HepG2 (cell line): ENCODE data around the gene ANXA3. TPM values are rescaled to one million over a fixed set of nuclear protein-coding genes. Genes with fewer than 3 reads are reported as not detected.

ENCODE experiments used
- ATAC-seq: fragments of 200-7000 bp; cut with Tn5 transposase; 3 replicates; pipeline ENCODE4 v1.9.1; 2020; ENCODE audit warnings: mild to moderate bottlenecking, moderate library complexity
- BruUV-seq: library from RNA; stranded (reverse); fragments of 400-500 nt; replicated peaks from 2 replicates; lab custom pipeline; 2021; lab: Mats Ljungman, UMichigan
- CTCF ChIA-PET: fragments of 300-600 bp; formaldehyde crosslinking; extraction: SDS; loops from one replicate; lab custom pipeline; 2021; ENCODE audit warnings: low total read pairs, inconsistent platforms, low intra/inter-chr PET ratio; lab: Yijun Ruan, JAX
- POLR2A ChIA-PET: fragments of 350-600 bp; sonication (Branson Sonifier 250); formaldehyde crosslinking; loops from one replicate; lab custom pipeline; 2020; ENCODE audit warnings: antibody characterized with exemption, inconsistent platforms; lab: Yijun Ruan, JAX
- DNase-seq: peaks from one replicate; pipeline ENCODE4 v3.0.0-alpha.2; 2015; ENCODE audit warnings: low spot score
- FAIRE-seq: peaks from 3 replicates; lab custom pipeline; 2011; peaks lifted over from hg19 to GRCh38; lab: Jason Lieb, UNC
- H2AFZ ChIP-seq: one replicate; pipeline ENCODE4 v1.6.1; 2011; ENCODE audit warnings: low read length, inconsistent platforms
- H3K27ac ChIP-seq: fragments of 300-600 bp; 3 replicates; pipeline ENCODE4 v1.8.0; 2011; ENCODE audit warnings: mixed run types, mild to moderate bottlenecking, mixed read lengths, low read length, inconsistent platforms; ENCODE audit not compliant: insufficient read depth; ENCODE audit errors: extremely low read length
- H3K27me3 ChIP-seq, 2 experiments: fragments of 200-600 bp in 1 of 2; 2 replicates in 1 of 2; 3 replicates in 1 of 2; pipeline versions ENCODE4 v1.6.0 to v1.8.0; 2011; ENCODE audit warnings: low read length in 2 of 2, mild to moderate bottlenecking in 2 of 2, moderate library complexity in 2 of 2, inconsistent platforms in 1 of 2; ENCODE audit not compliant: insufficient read depth in 2 of 2, control insufficient read depth in 1 of 2
- H3K36me3 ChIP-seq, 2 experiments: fragments of 200-600 bp in 1 of 2; replicated peaks in 1 of 2; 2 replicates in 1 of 2; 3 replicates in 1 of 2; pipeline versions ENCODE4 v1.5.1 to v1.8.0; 2011; ENCODE audit warnings: low read length in 2 of 2, inconsistent platforms in 1 of 2; ENCODE audit not compliant: insufficient read depth in 2 of 2, control insufficient read depth in 1 of 2
- H3K4me1 ChIP-seq: 2 replicates; pipeline ENCODE4 v1.5.1; 2012; ENCODE audit warnings: low read length, inconsistent platforms; ENCODE audit not compliant: insufficient read depth
- H3K4me2 ChIP-seq: 2 replicates; pipeline ENCODE4 v1.6.0; 2011; ENCODE audit warnings: low read depth, low read length, inconsistent platforms
- H3K4me3 ChIP-seq, 3 experiments: fragments of 200-600 bp in 1 of 3; sonication (generic), shearing (Covaris generic) in 1 of 3; replicated peaks in 1 of 3; 2 replicates each; pipeline ENCODE4 v1.5.1; 2011 to 2016; ENCODE audit warnings: low read length in 3 of 3, inconsistent platforms in 2 of 3, low read depth in 2 of 3, mild to moderate bottlenecking in 2 of 3, control low read depth in 1 of 3, mixed read lengths in 1 of 3; ENCODE audit not compliant: insufficient read depth in 1 of 3
- H3K79me2 ChIP-seq: one replicate; pipeline ENCODE4 v1.6.1; 2011; ENCODE audit warnings: low read length, inconsistent platforms; ENCODE audit not compliant: insufficient read depth
- H3K9ac ChIP-seq: 2 replicates; pipeline ENCODE4 v1.6.0; 2011; ENCODE audit warnings: mild to moderate bottlenecking, low read depth, low read length, inconsistent platforms; ENCODE audit not compliant: insufficient read depth
- H3K9me3 ChIP-seq: 2 replicates; pipeline ENCODE4 v1.5.1; 2012; ENCODE audit warnings: mild to moderate bottlenecking, low read length
- H4K20me1 ChIP-seq: 2 replicates; pipeline ENCODE4 v1.6.0; 2011; ENCODE audit warnings: inconsistent platforms, mild to moderate bottlenecking, low read length, moderate library complexity; ENCODE audit not compliant: insufficient read depth
- CERS6 ChIP-seq: sonication (generic); formaldehyde crosslinking; IDR thresholded peaks from 2 replicates; pipeline ENCODE4 v1.5.0; 2020; ENCODE audit warnings: missing genetic modification reagents
- CREBL2 ChIP-seq: sonication (generic); formaldehyde crosslinking; IDR thresholded peaks from 2 replicates; pipeline ENCODE4 v1.8.1; 2023; ENCODE audit warnings: missing genetic modification reagents, mild to moderate bottlenecking, borderline replicate concordance
- EZH2 ChIP-seq: conservative IDR thresholded peaks from 2 replicates; pipeline ENCODE4 v1.6.1; 2012; ENCODE audit warnings: mild to moderate bottlenecking, low read depth, low read length, moderate library complexity
- FOXC1 ChIP-seq: sonication (generic); formaldehyde crosslinking; IDR thresholded peaks from 2 replicates; pipeline ENCODE4 v1.8.0; 2022; ENCODE audit warnings: mild to moderate bottlenecking, missing genetic modification reagents, borderline replicate concordance
- HHEX ChIP-seq: IDR thresholded peaks from 2 replicates; pipeline ENCODE4 v1.6.1; 2016; ENCODE audit warnings: control low read depth
- POGZ ChIP-seq: sonication (generic); formaldehyde crosslinking; IDR thresholded peaks from 2 replicates; pipeline ENCODE4 v1.4.0; 2020; ENCODE audit warnings: mild to moderate bottlenecking, missing genetic modification reagents
- SAFB2 ChIP-seq: sonication (generic); formaldehyde crosslinking; IDR thresholded peaks from 2 replicates; pipeline ENCODE4 v1.5.1; 2020; ENCODE audit warnings: missing genetic modification reagents, low read depth, mild to moderate bottlenecking, borderline replicate concordance
- SMARCE1 ChIP-seq: fragments of 450-650 bp; IDR thresholded peaks from 2 replicates; pipeline ENCODE4 v1.6.1; 2017; ENCODE audit warnings: borderline replicate concordance
- ZBTB20 ChIP-seq: sonication (generic); formaldehyde crosslinking; IDR thresholded peaks from 2 replicates; pipeline ENCODE4 v1.8.1; 2023; ENCODE audit warnings: missing genetic modification reagents, low read depth, mild to moderate bottlenecking, borderline replicate concordance
- ZFP41 ChIP-seq: sonication (generic); formaldehyde crosslinking; IDR thresholded peaks from 2 replicates; pipeline ENCODE4 v1.4.0; 2020; ENCODE audit warnings: mild to moderate bottlenecking, missing genetic modification reagents, borderline replicate concordance
- ZIK1 ChIP-seq: sonication (generic); formaldehyde crosslinking; IDR thresholded peaks from 2 replicates; pipeline ENCODE4 v1.5.0; 2020; ENCODE audit warnings: mild to moderate bottlenecking, low read depth, missing genetic modification reagents, borderline replicate concordance
- ZNF550 ChIP-seq: sonication (generic); formaldehyde crosslinking; IDR thresholded peaks from 2 replicates; pipeline ENCODE4 v1.4.0; 2020; ENCODE audit warnings: mild to moderate bottlenecking, missing genetic modification reagents, borderline replicate concordance
- ZNF580 ChIP-seq: IDR thresholded peaks from 2 replicates; pipeline ENCODE4 v1.6.1; 2016; ENCODE audit warnings: low read depth, borderline replicate concordance
- ZNF709 ChIP-seq: sonication (generic); formaldehyde crosslinking; IDR thresholded peaks from 2 replicates; pipeline ENCODE4 v1.5.0; 2020; ENCODE audit warnings: mild to moderate bottlenecking, missing genetic modification reagents
- ZNF75D ChIP-seq: sonication (generic); formaldehyde crosslinking; IDR thresholded peaks from 2 replicates; pipeline ENCODE4 v1.8.1; 2023; ENCODE audit warnings: missing genetic modification reagents, mild to moderate bottlenecking, borderline replicate concordance
- WGBS: methylation state at CpG from one replicate; pipeline ENCODE4 v1.1.6; 2017; ENCODE audit warnings: low lambda C conversion rate; 5-methylcytosine and 5-hydroxymethylcytosine counted together
- in situ Hi-C: cut with HindIII; loops from 2 replicates; pipeline ENCODE4 v1.10.0; 2017; ENCODE audit warnings: low pct_unique_long_range_greater_than_20kb; ENCODE audit not compliant: extremely low pct_ligation_motif_present
- intact Hi-C: fragments of 100-400 bp; cut with micrococcal nuclease; formaldehyde crosslinking; loops from one replicate; pipeline ENCODE4 v1.10.0; 2022; ENCODE audit not compliant: unreplicated experiment
- polyA plus RNA-seq, 8 experiments: library from polyadenylated mRNA; depleted of rRNA in 3 of 8; stranded (reverse) in 7 of 8; unstranded in 1 of 8; fragments of >200 nt; fragmentation: Illumina TruSeq in 4 of 8; extraction: Trizol in 4 of 8; gene quantifications; 2 replicates each; pipeline versions ENCODE4 v1.2.1 to v1.2.3, GENCODE V29; 2011 to 2016; ENCODE audit warnings: low read depth in 4 of 8, missing spikeins in 1 of 8, mixed read lengths in 1 of 8; ENCODE audit not compliant: insufficient read depth in 1 of 8
- total RNA-seq, 5 experiments: library from RNA; depleted of rRNA; stranded (reverse); fragments of >200 nt; fragmentation: Illumina TruSeq; extraction: Trizol; gene quantifications; 2 replicates each; pipeline ENCODE4 v1.2.3, GENCODE V29; 2016; ENCODE audit warnings: low read depth in 1 of 5

The ANXA3 gene
- total and polyA plus RNA-seq, 2 of the 13 experiments (the other 11 are each of a cell fraction or from before 2014, with no cell fraction given) = 6.5 to 6.9 TPM

- POLR2A ChIA-PET = no interaction called here
- no CpG with 5 or more reads among the region's 1 CpG for WGBS
Observed at GRCh38 chr4:78606530-78607095, 55.0 kb downstream of the ANXA3 start.

More at GRCh38 chr4:78606530-78607095, 55.0 kb downstream of the ANXA3 start:
- no peak overlapping the region for H3K27ac ChIP-seq
- H3K27me3 ChIP-seq = no peaks in the 10 kb centered on the region
- DNase-seq (no peak), ATAC-seq (no peak), FAIRE-seq (no peak)
- intact Hi-C loops = no loop called here
- no peaks in the 10 kb centered on the region for H3K79me2 ChIP-seq
- no peaks in the 10 kb centered on the region for H3K9me3 ChIP-seq
- no TSS peak for BruUV-seq
- H3K4me1 ChIP-seq = no peaks in the 10 kb centered on the region
- H4K20me1 ChIP-seq = no peaks in the 10 kb centered on the region
- H3K36me3 ChIP-seq = no peaks in the 10 kb centered on the region
- in situ Hi-C loops = no loop called here
- CTCF ChIA-PET = no interaction called here
- no peak overlapping the region for H3K9ac ChIP-seq
- TF ChIP-seq ZBTB20 (CRISPR knock-in tag) (no peak), ZNF75D (CRISPR knock-in tag) (no peak), SAFB2 (no peak), ZFP41 (CRISPR knock-in tag) (no peak), SMARCE1 (no peak), HHEX (CRISPR knock-in tag) (no peak), ZNF550 (CRISPR knock-in tag) (no peak), ZNF580 (CRISPR knock-in tag) (no peak), CREBL2 (CRISPR knock-in tag) (no peak), ZNF709 (CRISPR knock-in tag) (no peak), ZIK1 (CRISPR knock-in tag) (no peak), CERS6 (CRISPR knock-in tag) (no peak), FOXC1 (CRISPR knock-in tag) (no peak), POGZ (CRISPR knock-in tag) (no peak), EZH2 (no peak)
- TF ChIP-seq, all 625 proteins: peak for 0
- Histone ChIP-seq H3K4me3 (no peak overlapping the region), H2AFZ (no peak overlapping the region), H3K4me2 (no peak overlapping the region)
